Activated CD8-positive, alpha-beta memory T cell treated with anti-CD3 and anti-CD28 coated beads for 4 hours (primary cell): ENCODE data around the gene FAM221B.
A peak's percentile ranks its signal among the peaks of the same experiment; 100 is the strongest.

ENCODE experiments used
- DNase-seq, 2 donors: peaks; one replicate each; pipeline ENCODE4 v3.0.0-alpha.2; 2020; ENCODE audit warnings: low read depth in 2 of 2

FAM221B gene

DNA sequence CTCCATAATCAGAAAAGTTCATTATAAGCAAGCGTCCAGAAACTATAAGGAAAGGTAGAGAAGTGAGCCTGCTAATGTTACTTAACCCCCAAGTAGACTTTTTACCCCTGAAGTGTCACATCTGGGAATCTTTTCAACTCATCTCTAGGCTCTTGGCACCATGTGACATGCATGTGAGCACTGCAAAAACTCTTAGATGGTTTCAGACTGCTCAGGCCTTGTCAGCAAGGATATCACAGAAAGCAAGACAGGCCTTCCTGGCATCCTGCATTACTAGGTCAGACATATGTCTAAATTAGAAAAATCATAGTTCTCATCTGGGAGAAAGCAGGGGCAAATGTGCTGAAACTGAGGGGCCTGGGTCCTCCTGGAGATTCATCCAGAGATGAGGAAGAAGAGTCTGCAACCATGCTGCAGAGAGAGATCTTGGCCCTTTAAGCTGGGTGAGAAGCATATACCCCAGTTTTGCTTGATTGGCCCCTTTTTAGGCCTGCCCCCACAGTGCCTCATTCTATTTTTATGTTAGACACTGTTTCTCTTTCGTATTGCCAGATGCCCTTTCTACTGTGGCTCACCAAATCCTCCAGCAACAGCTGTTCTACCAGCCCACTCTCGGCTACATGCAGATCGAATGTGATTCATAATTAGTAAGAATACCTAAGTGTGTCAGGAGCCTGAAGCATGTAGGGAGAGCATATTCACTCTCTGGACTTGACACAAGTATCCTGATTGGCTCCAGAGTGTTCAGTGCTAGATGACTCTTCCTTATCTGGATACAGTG, 19.4 kb upstream of the FAM221B start:
- DNase-seq: no peak

DNA sequence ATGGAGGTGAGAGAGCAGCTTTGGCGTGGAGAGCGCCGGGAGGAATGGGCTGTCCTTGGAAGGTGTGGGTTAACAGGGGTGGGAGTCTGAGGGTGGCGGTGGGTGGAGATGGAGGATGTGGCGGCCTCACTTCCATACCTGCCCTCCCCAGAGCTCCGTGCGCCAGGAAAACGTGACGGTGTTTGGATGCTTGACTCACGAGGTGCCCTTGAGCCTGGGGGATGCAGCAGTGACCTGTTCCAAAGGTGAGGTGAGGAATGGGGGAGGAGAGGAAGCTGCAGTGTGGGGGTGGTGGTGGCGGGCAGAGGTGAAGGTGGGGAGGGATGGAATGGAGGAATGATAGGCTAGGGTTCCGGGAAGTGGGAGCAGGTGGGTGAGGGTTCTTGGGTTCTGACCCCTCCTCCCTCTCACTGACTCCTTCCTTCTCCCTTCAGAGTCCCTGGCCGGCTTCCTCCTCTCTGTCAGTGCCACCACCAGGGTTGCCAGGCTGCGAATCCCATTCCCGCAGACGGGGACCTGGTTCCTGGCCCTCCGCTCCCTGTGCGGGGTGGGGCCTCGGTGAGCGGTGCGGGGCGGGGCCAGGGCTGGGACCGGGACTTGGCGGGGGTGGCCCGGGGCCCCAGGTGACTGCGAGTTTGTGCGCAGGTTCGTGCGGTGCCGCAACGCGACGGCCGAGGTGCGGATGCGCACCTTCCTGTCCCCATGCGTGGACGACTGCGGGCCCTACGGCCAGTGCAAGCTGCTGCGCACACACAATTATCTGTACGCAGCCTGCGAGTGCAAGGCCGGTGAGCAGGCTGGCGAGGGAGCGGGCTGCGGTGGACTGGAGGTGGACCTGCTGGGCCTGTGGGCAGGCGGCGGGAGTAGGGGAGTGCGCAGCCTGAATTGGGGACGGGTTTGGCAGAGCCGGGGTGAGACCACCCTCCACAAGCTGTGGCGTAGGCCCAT, 17.6 kb upstream of the FAM221B start:
- no peak for DNase-seq

- no peak for DNase-seq
Measured at GRCh38 chr9:35844628-35845270, 16.2 kb upstream of the FAM221B start.

GRCh38 chr9:35842795-35843194, 14.3 kb upstream of the FAM221B start:
- DNase-seq: no peak

GRCh38 chr9:35842020-35842745, 13.7 kb upstream of the FAM221B start:
- DNase-seq: no peak

DNA sequence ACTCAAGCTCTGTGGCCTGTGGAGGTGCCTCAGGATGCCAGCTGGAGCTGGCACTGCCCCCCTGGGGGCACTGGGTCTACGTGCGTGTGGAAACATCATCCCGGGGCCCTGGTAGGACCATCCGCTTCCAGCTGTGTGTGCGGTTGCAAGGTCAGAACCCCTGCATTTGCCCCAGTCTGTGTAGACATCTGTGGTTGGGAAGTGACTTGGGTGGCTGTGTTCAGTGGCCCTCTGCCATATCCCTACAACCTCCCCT, 13.0 kb upstream of the FAM221B start:
- DNase-seq: no peak

DNA sequence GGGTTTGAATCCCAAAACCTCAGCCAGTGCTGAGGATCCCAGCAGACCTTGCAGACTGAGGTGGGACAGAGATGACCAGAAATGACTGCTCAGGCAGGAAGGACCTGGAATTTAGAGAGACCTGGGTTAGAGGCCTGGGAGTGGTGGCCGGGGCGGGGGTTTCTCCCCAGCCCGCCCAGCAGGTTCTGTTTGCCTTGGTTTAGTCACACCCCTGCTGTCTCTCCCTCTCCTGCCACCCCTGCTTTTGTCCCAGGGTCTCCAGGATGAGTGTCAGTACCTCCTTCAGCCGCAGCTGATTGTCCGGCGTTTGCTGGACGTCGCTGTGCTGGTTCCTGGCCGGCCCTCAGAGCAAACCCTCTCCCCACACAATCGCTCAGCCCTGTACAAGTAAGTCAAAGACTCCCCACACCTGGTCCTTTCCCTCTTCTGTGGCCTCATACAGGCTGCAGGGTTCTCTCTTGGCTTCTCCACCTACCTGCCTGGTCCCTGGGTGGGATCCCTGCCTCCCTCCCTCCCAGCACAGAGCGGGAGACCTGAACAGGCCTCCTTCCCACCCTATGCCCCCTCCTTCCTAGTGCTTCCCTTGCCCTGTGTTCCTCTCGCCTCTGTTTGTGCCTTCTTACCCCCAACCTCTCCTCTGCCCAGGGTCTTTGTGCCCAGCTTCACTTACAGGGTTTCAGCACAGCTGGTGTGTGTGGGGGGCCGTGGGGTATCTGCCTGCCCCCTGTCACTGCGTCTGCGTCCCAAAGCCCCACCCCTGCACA, 12.5 kb upstream of the FAM221B start:
- no peak for DNase-seq

DNA sequence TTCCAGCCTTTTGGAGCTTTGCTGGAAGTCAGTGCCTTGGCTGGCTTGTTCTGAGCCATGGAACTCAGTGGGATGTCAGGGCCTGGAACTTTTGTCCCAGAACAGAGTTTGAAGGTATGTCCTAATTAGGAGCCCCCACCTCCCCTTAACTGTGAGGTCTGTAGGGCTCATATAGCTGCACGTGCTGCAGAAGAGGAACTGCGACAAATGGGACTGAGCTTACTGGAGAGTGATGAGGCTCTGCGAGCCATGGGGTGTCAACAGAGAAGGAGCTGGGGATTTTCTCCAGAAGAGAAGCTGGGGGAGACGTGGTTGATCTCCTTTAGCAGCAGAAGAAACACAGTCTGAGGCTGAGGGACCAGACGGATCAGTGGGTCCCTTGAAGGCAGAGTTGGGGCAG, 11.4 kb upstream of the FAM221B start:
- DNase-seq: no peak

DNA sequence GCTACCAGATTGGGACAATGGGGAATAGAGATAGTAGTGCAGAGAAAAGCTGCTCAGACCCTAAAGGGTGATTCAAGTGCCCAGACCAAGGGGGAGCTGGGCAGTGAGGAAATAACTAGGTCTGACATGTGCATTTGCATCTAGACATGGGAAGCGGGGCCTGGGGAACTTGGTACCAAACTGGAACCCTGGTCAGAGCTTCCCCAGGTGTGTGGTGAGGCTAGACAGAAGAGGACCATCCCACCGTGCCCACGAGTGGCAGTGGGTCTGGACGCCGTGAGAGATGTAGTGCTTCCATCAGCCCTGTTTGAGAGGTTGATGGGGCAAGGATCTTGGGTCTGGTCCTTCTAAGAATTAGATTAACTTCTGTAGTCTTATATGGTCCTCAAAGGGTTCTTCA, 8.1 kb upstream of the FAM221B start:
- no peak for DNase-seq

- DNase-seq: no peak
Measured at GRCh38 chr9:35835766-35836165, 7.2 kb upstream of the FAM221B start.

DNA sequence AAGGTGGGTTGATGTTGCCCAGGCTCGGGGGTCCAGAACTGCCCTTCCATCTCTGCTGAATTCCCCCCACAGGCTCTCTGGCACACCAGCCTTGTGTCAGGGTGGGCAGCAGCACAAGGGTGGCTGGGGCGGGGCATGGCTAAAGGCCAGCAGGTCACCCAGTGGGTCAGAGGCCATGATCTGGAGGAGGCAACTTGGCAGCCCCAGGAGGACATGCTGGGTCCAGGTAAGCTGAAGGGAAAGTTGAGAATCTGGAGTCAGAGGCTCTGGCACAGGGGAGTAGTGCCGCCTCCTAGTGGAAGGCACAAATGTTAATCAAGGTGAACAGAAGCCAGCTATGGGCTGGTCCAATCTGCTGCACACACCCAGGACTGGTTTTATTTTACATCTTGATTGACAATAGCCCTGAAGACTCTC, 6.7 kb upstream of the FAM221B start:
- no peak for DNase-seq

DNA sequence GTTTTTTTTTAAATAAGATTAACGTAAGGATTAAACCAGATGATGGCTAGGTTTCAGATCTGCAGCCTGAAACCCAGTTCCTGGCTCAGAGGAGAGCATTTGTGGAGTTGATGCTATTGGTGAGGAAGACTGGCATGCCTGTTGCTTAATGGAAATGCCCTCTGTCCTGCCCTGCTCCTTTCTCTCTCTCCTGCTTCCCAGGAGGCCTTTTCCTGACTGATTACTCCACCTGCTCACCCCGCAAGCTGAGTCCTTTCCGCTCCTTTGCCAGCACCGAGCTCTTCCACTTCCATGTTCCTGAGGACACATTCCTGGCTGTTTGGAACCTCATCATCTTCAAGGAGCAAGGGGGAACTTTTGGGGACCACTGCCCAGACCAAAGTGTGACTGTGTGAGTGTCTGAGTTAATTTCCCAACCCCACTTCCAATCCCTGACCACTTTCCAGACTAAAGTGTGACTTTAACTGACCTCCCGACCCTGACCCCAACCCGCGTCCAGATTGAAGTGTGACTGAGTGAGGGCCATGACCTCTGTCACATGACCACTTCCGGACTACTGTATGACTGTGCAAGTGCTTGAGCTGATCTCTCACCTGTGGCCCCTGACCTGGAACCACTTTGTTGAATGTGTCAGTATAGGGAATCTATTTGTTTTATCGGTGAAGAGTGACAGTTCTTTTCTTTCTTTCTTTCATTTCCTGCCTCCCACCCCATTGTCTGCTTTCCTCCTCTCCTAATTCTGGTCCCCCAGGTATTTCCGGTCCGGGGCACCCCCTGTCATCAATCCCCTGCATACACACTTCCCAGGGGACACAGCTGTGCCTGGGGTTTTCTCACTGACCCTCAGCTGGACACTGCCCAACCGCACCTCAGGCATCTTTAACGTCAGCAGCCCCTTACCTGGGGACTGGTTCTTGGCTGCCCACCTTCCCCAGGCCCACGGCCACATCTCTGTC, 6.0 kb upstream of the FAM221B start:
- DNase-seq: no peak

GRCh38 chr9:35832814-35833213, 4.3 kb upstream of the FAM221B start:
- no peak for DNase-seq

GRCh38 chr9:35831040-35831439, 2.5 kb upstream of the FAM221B start:
- no peak for DNase-seq

DNA sequence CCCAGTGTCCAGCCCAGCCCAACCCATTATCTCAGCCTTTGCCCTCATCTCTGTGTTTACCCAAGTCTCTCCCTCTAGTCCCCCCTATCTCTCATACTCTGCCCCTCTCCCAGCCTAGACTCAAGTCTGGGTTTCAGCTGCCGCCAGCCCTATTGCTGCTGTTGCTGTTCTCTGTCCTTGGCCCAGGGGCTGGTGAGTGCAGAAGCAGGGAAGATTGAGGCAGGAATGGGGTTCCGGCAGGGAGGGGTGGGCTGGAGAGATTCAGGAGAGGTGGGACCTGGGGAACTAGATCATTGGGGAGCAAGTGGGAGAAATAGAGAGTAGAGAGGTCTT, 1.2 kb upstream of the FAM221B start:
- DNase-seq: no peak

- peak; percentile 92 to 93 for DNase-seq
Measured at GRCh38 chr9:35829084-35829763, 692 bp upstream of the FAM221B start, which contains the start of gene TMEM8B. TMEM8B (plus strand) TSS chr9:35829228; CDS start chr9:35829448, 220 bp downstream.

DNA sequence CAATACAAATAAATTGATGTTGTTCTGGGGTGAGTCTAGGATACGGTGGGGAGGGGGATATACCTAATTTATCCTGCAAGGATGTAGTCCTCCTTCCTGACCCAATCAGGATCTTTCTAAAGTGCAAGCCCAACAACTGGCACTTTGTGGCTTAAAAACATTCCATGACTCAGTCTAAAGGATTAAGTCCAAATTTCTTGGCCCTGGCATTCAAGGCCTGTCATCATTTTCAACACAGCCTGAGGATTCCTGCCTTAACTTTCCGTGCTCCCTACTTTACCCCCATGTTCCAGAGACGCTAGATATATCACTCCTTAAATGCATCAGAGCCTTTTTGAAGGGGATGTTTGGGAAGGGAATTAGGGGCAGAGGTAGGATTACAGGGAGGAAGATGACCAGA, 1.0 kb downstream of the FAM221B start:
- no peak for DNase-seq

GRCh38 chr9:35826071-35826701, 2.3 kb downstream of the FAM221B start:
- no peak for DNase-seq

- DNase-seq: no peak
Measured at GRCh38 chr9:35822926-35823325, 5.6 kb downstream of the FAM221B start.
